HG02970 (cell line): ENCODE data around the gene MORC1.
A peak's percentile ranks its signal among the peaks of the same experiment; 100 is the strongest.
"Not testable (repeated sequence)": the region's sequence is repeated elsewhere in the genome, so short reads cannot be mapped to it uniquely, and the experiment has no call there.

Experiments
- ATAC-seq: cut with Tn5 transposase; IDR thresholded peaks from one replicate; pipeline ENCODE4 v1.9.1; 2021; ENCODE audit warnings: mild to moderate bottlenecking, moderate library complexity, moderate number of reproducible peaks; ENCODE audit not compliant: unreplicated experiment, low FRiP score

Gene MORC1

GRCh38 chr3:109112946-109113760, 4.8 kb downstream of the MORC1 start:
- no peak for ATAC-seq

DNA sequence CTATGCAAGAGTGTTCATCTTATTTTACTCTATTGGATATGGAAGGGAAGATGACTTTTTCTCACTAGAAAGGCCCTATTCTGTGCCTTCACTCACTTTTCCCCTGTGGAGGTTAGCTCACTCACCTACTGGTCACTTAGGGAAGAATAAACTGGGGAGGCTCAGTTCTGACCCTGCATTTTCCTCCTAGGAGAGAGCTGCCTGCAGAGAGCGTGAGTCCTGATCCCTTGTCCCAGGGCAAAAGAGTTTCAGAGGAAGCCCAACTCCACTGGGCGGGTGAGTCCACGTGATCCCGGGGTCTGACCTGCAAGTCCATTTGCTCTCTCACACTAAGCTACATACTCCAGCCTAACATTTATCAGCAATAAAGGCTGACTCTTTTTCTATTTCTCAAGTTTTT, 8.4 kb downstream of the MORC1 start:
- ATAC-seq, result no peak

- no peak for ATAC-seq
Measured at GRCh38 chr3:109098079-109098644, 19.8 kb downstream of the MORC1 start.

GRCh38 chr3:109095166-109095565, 22.8 kb downstream of the MORC1 start:
- no peak for ATAC-seq

DNA sequence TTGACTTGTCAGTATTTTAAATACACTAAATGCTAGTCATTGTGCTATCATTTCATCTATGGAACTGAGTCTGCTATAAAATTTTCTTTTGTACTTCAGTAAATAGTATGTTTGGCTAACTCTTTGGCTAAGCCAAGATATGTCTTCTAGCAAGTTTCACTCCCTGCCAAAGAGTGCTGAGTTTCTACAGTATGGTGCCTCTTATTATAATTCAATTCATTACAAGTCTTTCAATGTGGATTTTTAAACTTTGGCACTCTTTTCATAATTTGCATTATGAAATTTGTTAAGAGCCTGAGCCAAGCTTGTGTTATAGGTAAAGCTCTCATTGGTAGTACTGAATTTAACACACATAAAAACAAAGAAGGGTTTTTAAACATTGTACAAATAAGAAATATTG, 24.4 kb downstream of the MORC1 start:
- no peak for ATAC-seq

DNA sequence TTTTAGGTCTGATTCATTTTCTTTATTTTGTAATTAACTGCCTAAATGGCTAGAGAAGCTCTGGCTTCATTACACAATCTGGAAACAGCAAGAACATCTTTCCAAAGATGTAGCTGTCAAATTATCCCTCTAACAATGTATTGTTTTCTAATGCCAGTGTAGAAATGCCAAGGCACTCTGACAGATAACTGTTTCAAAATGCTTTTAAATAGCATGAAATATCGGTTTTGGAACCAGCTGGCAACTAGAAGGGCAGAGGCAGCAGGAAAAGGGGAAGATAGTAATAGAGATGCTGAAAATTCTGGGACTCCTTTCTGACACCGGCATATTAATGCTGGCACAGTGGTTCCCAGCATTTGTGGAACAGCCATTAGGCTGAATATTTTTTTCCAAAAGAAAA, 26.1 kb downstream of the MORC1 start:
- no peak for ATAC-seq

GRCh38 chr3:109089265-109089664, 28.7 kb downstream of the MORC1 start:
- ATAC-seq, result no peak

DNA sequence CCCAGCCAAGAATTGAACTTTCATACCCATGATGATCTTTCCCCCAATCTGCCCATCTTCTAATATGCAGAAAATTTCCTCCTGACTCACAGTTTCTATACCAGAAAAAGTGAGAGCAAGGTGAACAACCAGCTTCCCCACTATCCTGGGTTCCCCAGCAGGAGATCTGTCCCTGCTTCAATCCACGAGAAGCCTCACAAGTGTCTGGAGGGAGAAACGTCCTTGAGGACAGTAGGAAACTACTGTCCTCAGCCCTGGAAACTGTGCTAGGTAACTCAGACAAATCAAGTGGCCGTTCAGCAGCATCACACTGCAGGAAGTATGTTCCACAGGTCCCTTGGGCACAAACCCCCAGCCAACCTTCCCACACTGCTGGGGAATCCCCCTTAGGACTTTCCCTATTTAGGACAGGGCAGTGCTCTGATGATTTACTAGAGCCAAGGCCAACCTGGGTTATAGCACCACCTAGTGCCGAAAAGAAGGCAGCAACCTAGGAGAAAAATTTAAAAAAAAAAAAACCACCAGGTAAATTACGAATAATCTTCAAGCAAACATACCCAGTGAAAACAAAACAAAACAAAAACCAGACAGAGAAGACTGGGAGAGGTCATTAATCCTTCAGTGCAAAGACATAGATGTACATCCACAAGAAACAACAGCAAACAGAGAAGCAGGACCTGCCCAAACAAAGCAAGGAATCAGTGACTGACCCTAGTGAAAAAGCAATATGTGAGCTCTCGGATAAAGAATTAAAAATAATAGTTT, 36.0 kb downstream of the MORC1 start:
- peak; percentile 97 for ATAC-seq

- not testable (repeated sequence) for ATAC-seq
Measured at GRCh38 chr3:109080090-109080489, 37.8 kb downstream of the MORC1 start.

- ATAC-seq, result no peak
Measured at GRCh38 chr3:109073116-109073515, 44.8 kb downstream of the MORC1 start.

- ATAC-seq, result no peak
Measured at GRCh38 chr3:109072194-109072593, 45.7 kb downstream of the MORC1 start.

DNA sequence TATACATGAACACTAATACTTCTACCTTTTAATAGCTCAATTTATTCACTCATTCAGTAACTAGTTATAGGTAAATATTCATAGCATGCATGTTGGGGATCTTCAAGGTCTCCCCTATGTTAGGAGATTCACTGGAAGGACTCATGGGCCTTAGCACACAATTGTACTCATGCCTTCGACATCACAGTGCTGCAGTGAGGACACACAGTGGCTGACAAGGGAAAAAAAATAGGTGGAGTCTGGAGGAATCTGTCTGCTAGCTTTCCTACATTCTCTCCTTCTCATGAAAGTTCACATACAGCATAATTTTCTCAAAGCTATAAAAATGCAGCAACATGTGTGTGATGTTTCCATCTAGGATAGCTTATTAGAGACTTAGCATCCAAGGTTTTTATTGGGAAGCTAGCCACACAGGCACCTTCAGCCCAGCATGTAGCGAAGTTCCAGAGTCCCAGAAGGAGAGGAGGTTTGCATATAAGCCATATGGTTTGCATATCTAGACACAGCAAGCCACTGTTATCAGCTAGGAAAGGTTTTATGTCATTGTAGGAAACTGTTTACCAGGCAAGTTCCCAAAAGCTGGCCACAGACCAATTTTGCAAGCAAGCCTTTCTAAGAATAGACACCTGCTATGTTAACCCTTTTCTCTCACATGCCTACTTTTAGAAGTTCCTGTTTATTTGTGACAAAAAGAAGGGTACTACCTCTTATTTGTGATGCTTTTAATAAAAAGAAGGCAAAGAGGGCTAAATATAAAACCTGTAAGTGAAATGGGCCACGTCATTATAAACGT, 46.4 kb downstream of the MORC1 start:
- ATAC-seq, result no peak

GRCh38 chr3:109070211-109070610, 47.7 kb downstream of the MORC1 start:
- ATAC-seq, result no peak

- no peak for ATAC-seq
Measured at GRCh38 chr3:109066864-109067263, 51.1 kb downstream of the MORC1 start.

- no peak for ATAC-seq
Measured at GRCh38 chr3:109059264-109059663, 58.7 kb downstream of the MORC1 start.

DNA sequence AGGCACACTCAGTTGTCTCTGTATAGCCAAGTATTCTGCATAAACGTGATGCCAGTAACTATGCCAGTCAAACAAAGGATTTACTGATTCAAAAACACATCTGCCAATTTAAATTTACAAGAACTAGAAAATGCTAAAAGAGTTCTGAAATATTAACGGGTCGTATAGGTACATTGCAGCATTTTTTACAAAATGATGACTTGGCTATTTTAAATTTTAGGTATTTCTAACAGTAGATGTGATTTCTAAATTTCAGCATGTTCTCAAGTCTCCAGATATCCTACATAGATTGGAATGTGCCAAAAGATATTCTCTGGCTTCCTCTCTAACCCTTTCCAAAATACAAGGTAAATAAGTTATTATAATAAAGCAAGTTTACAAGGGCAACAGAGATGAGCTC, 60.3 kb downstream of the MORC1 start:
- no peak for ATAC-seq

- ATAC-seq, result no peak
Measured at GRCh38 chr3:109057056-109057455, 60.9 kb downstream of the MORC1 start.

GRCh38 chr3:109050591-109051167, 67.3 kb downstream of the MORC1 start:
- no peak for ATAC-seq

- ATAC-seq, result no peak
Measured at GRCh38 chr3:109047366-109047765, 70.6 kb downstream of the MORC1 start.

DNA sequence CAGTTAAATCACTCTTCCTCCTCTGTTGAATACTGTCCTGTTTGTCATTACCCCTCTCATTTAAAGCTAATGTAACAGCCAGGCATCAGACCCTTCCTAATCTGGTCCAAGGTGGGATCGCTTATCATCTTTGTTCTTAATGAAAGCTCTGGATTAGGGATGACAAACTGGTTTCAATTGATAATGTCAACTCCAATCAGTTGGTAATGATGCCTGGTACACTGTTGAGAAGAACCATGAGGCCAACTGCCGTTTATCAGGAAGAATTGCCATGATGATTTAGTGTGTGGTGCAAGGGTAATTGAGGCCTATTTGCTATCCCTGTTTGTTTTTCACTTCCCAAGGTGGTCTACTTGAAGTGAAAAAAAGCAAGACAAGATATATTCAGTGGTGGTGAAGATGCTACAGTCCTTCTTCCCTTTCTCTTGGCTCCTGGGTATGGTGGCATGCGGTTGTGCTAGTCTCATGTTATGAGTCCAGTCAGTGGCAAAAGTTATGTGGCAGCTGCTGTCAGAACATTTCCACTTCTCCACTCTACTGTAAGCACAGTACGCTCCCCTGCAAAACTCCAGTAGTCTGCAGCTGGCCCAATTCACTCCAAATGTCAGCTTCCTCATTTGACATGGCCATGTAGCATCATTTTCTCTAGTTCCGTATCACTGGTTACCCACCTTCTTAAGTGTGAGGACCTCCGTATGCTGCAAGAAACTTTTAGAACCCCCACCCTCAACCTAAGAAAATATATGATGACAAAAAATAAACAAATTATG, 72.5 kb downstream of the MORC1 start:
- ATAC-seq, result no peak
